GM18861 (cell line): Measurements from ENCODE around the gene LRRC34.
A peak's percentile ranks its signal among the peaks of the same experiment; 100 is the strongest.

Source experiments
- ATAC-seq: cut with Tn5 transposase; IDR thresholded peaks from one replicate; pipeline ENCODE4 v1.9.1; 2021; ENCODE audit not compliant: unreplicated experiment

The LRRC34 gene

GRCh38 chr3:169815590-169816150 lies 3.0 kb upstream of the LRRC34 start:
- no peak for ATAC-seq

GRCh38 chr3:169813757-169814517 lies 1.2 kb upstream of the LRRC34 start:
- peak; percentile 91 for ATAC-seq

GRCh38 chr3:169813278-169813677 lies 574 bp upstream of the LRRC34 start:
- no peak for ATAC-seq

GRCh38 chr3:169811631-169812331 lies 923 bp downstream of the LRRC34 start:
- ATAC-seq = no peak

- ATAC-seq = no peak
Observed at GRCh38 chr3:169809230-169809795, 3.4 kb downstream of the LRRC34 start.

- ATAC-seq = no peak
Observed at GRCh38 chr3:169804681-169805080, 8.0 kb downstream of the LRRC34 start.

- ATAC-seq = no peak
Observed at GRCh38 chr3:169792359-169792758, 20.3 kb downstream of the LRRC34 start.

- no peak for ATAC-seq
Observed at GRCh38 chr3:169790687-169791429, 21.8 kb downstream of the LRRC34 start.

- no peak for ATAC-seq
Observed at GRCh38 chr3:169790219-169790618, 22.5 kb downstream of the LRRC34 start.

GRCh38 chr3:169787791-169788190 lies 24.9 kb downstream of the LRRC34 start:
- no peak for ATAC-seq

GRCh38 chr3:169787120-169787519 lies 25.6 kb downstream of the LRRC34 start:
- no peak for ATAC-seq

GRCh38 chr3:169781209-169781855 lies 31.4 kb downstream of the LRRC34 start:
- no peak for ATAC-seq

GRCh38 chr3:169780742-169781141 lies 32.0 kb downstream of the LRRC34 start:
- no peak for ATAC-seq

GRCh38 chr3:169777822-169778221 lies 34.9 kb downstream of the LRRC34 start:
- ATAC-seq = no peak

- ATAC-seq = no peak
Observed at GRCh38 chr3:169774186-169774585, 38.5 kb downstream of the LRRC34 start.

- ATAC-seq = peak; percentile 73
Observed at GRCh38 chr3:169772897-169773816, 39.5 kb downstream of the LRRC34 start, which contains the start of gene MYNN. MYNN (plus strand) TSS chr3:169773396; CDS start chr3:169774296, 900 bp downstream.

- peak; percentile 4 for ATAC-seq
Observed at GRCh38 chr3:169772305-169772896, 40.3 kb downstream of the LRRC34 start.

GRCh38 chr3:169771497-169772304 lies 41.0 kb downstream of the LRRC34 start:
- peak; percentile 20 for ATAC-seq
